Measurements from ENCODE around the gene SCUBE1.

The SCUBE1 gene

GRCh38 chr22:43303751-43304150 is 39.4 kb downstream of the SCUBE1 start (continued):
- TF ChIP-seq, protein P1, sequence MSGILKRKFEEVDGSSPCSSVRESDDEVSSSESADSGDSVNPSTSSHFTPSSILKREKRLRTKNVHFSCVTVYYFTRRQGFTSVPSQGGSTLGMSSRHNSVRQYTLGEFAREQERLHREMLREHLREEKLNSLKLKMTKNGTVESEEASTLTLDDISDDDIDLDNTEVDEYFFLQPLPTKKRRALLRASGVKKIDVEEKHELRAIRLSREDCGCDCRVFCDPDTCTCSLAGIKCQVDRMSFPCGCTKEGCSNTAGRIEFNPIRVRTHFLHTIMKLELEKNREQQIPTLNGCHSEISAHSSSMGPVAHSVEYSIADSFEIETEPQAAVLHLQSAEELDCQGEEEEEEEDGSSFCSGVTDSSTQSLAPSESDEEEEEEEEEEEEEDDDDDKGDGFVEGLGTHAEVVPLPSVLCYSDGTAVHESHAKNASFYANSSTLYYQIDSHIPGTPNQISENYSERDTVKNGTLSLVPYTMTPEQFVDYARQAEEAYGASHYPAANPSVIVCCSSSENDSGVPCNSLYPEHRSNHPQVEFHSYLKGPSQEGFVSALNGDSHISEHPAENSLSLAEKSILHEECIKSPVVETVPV (CRISPR knock-in tag; IDR thresholded peaks at IDR 0.05): no peak
- TF ChIP-seq ZNF70 (CRISPR knock-in tag; IDR thresholded peaks at IDR 0.05): no peak
- TF ChIP-seq, protein P2, sequence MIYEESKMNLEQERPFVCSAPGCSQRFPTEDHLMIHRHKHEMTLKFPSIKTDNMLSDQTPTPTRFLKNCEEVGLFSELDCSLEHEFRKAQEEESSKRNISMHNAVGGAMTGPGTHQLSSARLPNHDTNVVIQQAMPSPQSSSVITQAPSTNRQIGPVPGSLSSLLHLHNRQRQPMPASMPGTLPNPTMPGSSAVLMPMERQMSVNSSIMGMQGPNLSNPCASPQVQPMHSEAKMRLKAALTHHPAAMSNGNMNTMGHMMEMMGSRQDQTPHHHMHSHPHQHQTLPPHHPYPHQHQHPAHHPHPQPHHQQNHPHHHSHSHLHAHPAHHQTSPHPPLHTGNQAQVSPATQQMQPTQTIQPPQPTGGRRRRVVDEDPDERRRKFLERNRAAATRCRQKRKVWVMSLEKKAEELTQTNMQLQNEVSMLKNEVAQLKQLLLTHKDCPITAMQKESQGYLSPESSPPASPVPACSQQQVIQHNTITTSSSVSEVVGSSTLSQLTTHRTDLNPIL (CRISPR knock-in tag; IDR thresholded peaks at IDR 0.05; ENCODE audit: low read depth): no peak
- TF ChIP-seq PPARA (CRISPR knock-in tag; IDR thresholded peaks at IDR 0.05; ENCODE audit: borderline replicate concordance): no peak
- no peak for TF ChIP-seq ZC3H10 (CRISPR knock-in tag; IDR thresholded peaks at IDR 0.05)
- TF ChIP-seq ESRRG (CRISPR knock-in tag; IDR thresholded peaks at IDR 0.05): no peak
- no peak for TF ChIP-seq ISL1 (CRISPR knock-in tag; IDR thresholded peaks at IDR 0.05)
- no peak for TF ChIP-seq ZNF565 (CRISPR knock-in tag; conservative IDR thresholded peaks at IDR 0.05; ENCODE audit: low read depth)

DNA sequence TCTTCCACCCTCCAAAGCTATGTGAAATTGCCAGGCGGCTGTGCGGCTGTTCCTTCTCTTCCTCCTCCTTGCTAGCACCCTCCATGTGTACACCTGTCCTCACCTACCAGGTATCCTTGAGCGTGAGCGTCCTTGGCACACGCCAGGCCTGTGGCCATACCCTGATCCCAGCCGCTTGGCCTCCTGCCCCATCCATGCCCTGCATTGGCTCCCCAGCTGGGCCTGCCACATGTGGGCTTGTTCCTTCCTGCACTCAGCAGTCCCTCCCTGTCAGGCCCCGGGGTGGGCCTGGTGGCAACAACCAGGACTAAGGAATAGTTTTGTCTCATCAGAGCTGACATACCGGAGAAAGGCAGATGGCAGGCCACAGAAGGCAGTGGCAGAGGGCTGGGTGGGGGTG is 40.0 kb downstream of the SCUBE1 start:
- no peak for ATAC-seq
- TF ChIP-seq SNAI2 (CRISPR knock-in tag; IDR thresholded peaks at IDR 0.05) (no peak), ZNF565 (CRISPR knock-in tag; conservative IDR thresholded peaks at IDR 0.05; ENCODE audit: low read depth) (no peak), ZNF8 (CRISPR knock-in tag; IDR thresholded peaks at IDR 0.05) (no peak)
- TF ChIP-seq, protein P3, sequence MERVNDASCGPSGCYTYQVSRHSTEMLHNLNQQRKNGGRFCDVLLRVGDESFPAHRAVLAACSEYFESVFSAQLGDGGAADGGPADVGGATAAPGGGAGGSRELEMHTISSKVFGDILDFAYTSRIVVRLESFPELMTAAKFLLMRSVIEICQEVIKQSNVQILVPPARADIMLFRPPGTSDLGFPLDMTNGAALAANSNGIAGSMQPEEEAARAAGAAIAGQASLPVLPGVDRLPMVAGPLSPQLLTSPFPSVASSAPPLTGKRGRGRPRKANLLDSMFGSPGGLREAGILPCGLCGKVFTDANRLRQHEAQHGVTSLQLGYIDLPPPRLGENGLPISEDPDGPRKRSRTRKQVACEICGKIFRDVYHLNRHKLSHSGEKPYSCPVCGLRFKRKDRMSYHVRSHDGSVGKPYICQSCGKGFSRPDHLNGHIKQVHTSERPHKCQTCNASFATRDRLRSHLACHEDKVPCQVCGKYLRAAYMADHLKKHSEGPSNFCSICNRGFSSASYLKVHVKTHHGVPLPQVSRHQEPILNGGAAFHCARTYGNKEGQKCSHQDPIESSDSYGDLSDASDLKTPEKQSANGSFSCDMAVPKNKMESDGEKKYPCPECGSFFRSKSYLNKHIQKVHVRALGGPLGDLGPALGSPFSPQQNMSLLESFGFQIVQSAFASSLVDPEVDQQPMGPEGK (CRISPR knock-in tag; IDR thresholded peaks at IDR 0.05; ENCODE audit: borderline replicate concordance): no peak
- TF ChIP-seq, protein P1 (CRISPR knock-in tag; IDR thresholded peaks at IDR 0.05): no peak

- TF ChIP-seq ZFP3 (CRISPR knock-in tag; IDR thresholded peaks at IDR 0.05): no peak
- no peak for TF ChIP-seq ZFP30 (CRISPR knock-in tag; IDR thresholded peaks at IDR 0.05)
- TF ChIP-seq, protein P4, sequence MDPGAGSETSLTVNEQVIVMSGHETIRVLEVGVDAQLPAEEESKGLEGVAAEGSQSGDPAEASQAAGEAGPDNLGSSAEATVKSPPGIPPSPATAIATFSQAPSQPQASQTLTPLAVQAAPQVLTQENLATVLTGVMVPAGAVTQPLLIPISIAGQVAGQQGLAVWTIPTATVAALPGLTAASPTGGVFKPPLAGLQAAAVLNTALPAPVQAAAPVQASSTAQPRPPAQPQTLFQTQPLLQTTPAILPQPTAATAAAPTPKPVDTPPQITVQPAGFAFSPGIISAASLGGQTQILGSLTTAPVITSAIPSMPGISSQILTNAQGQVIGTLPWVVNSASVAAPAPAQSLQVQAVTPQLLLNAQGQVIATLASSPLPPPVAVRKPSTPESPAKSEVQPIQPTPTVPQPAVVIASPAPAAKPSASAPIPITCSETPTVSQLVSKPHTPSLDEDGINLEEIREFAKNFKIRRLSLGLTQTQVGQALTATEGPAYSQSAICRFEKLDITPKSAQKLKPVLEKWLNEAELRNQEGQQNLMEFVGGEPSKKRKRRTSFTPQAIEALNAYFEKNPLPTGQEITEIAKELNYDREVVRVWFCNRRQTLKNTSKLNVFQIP (CRISPR knock-in tag; IDR thresholded peaks at IDR 0.05; ENCODE audit: borderline replicate concordance, low read depth): no peak
- TF ChIP-seq ARNTL (CRISPR knock-in tag; IDR thresholded peaks at IDR 0.05; ENCODE audit: borderline replicate concordance, low read depth): no peak
- TF ChIP-seq TCF4 (CRISPR knock-in tag; IDR thresholded peaks at IDR 0.05; ENCODE audit: borderline replicate concordance): no peak
- TF ChIP-seq BACH2 (CRISPR knock-in tag; IDR thresholded peaks at IDR 0.05; ENCODE audit: borderline replicate concordance): no peak
- no peak for TF ChIP-seq CSDC2 (CRISPR knock-in tag; IDR thresholded peaks at IDR 0.05)
- TF ChIP-seq, protein P1 (CRISPR knock-in tag; IDR thresholded peaks at IDR 0.05): no peak
- TF ChIP-seq, protein P2 (CRISPR knock-in tag; IDR thresholded peaks at IDR 0.05; ENCODE audit: low read depth): no peak
- no peak for TF ChIP-seq ZNF8 (CRISPR knock-in tag; IDR thresholded peaks at IDR 0.05)
- TF ChIP-seq ISL1 (CRISPR knock-in tag; IDR thresholded peaks at IDR 0.05): no peak
- no peak for TF ChIP-seq RARB (CRISPR knock-in tag; IDR thresholded peaks at IDR 0.05)
- no peak for TF ChIP-seq ZC3H10 (CRISPR knock-in tag; IDR thresholded peaks at IDR 0.05)
- no peak for TF ChIP-seq ZNF565 (CRISPR knock-in tag; conservative IDR thresholded peaks at IDR 0.05; ENCODE audit: low read depth)
- no peak for TF ChIP-seq PPARA (CRISPR knock-in tag; IDR thresholded peaks at IDR 0.05; ENCODE audit: borderline replicate concordance)
- no peak for TF ChIP-seq TSHZ2 (CRISPR knock-in tag; IDR thresholded peaks at IDR 0.05)
- TF ChIP-seq TOX (CRISPR knock-in tag; IDR thresholded peaks at IDR 0.05; ENCODE audit: borderline replicate concordance): no peak
- no peak for TF ChIP-seq OSR1 (CRISPR knock-in tag; IDR thresholded peaks at IDR 0.05)
These were observed 40.6 kb downstream of the SCUBE1 start for GRCh38 chr22:43302531-43303041.

More at GRCh38 chr22:43302531-43303041, 40.6 kb downstream of the SCUBE1 start:
- no peak for ATAC-seq

Data from SK-N-SH treated with all-trans-retinoic acid at 6 μM for 48 hours (cell line).